ENCODE measurements around the gene USP3. TPM values are rescaled to one million over a fixed set of nuclear protein-coding genes. Genes with fewer than 3 reads are reported as not detected.
"Not testable (repeated sequence)": the region's sequence is repeated elsewhere in the genome, so short reads cannot be mapped to it uniquely, and the experiment has no call there.

Gene USP3
- total and polyA plus RNA-seq, 5 donors from 2014 or later: 49.5 to 223 (median 55.7) TPM

DNA sequence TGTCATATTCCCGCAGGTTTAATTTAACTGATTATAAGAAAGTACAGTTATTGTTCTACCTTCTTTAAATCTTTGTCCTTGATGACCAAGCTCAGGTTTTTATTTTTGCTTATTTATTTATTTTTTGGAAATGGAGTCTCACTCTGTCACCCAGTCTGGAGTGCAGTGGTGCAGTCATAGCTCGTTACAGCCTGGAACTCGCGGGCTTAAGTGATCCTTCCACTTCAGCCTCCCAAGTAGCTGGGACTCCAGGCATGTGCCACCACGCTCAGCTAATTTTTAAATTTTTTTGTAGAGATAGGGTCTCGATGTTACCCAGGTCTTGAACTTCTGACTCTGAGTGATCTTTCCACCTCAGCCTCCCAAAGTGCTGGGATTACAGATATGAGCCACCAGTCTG is 8.9 kb downstream of the USP3 start:
- Mint-ChIP-seq H3K9me3 (no peaks in the 10 kb centered on the region), H3K27ac (peak overlapping the region; percentile 25 to 76 (median 48)), H3K36me3 (no peaks in the 10 kb centered on the region), H3K4me3 (peak overlapping the region in 3 of 4 donors; percentile 4 to 39 (median 9)), H3K4me1 (peaks cover 44 to 94% (median 80%) of the 10 kb centered on the region in 4 donors), H3K27me3 (no peaks in the 10 kb centered on the region)
- Histone ChIP-seq H3K4me1 (ENCODE audit: control insufficient read depth, insufficient read depth, low read length, poor library complexity, severe bottlenecking) (peaks cover 95% of the 10 kb centered on the region), H3K27ac (ENCODE audit: insufficient read depth, low read length, poor library complexity, severe bottlenecking) (no peak overlapping the region), H3K9me3 (ENCODE audit: control insufficient read depth in 2 of 2, low read length in 2 of 2) (no peaks in the 10 kb centered on the region), H3K4me3 (ENCODE audit: low read depth, low read length) (peak overlapping the region; percentile 7), H3K36me3 (ENCODE audit: control insufficient read depth, insufficient read depth, low read length) (no peaks in the 10 kb centered on the region), H3K27me3 (ENCODE audit: control insufficient read depth, insufficient read depth, low read length) (no peaks in the 10 kb centered on the region)
- no peak for DNase-seq
- ATAC-seq (ENCODE audit: low read depth in 2 of 2): no peak

DNA sequence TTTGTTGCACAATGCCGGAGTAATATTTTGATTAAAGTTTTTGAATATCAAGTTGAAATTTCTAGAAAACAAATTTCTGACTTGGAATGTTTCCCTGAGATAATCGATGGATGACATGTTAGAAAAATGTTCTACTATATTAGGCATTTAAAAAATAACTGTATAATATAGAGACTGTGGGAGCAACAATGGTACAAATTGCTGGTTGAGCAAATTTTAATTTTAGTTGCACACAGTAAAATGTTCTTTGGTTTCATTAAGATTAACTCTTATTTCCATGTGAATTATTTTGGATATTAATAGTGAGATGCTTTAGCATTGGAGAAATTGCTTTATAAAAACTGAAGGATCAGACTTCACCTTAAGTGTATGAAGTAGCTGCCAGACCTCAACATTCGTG is 9.3 kb downstream of the USP3 start:
- H3K27me3 Mint-ChIP-seq: no peaks in the 10 kb centered on the region
- DNase-seq (no peak), ATAC-seq (ENCODE audit: low read depth in 2 of 2) (no peak)
- H3K36me3 Mint-ChIP-seq: no peaks in the 10 kb centered on the region
- no peak overlapping the region for H3K27ac ChIP-seq (ENCODE audit: insufficient read depth, low read length, poor library complexity, severe bottlenecking)
- no peaks in the 10 kb centered on the region for H3K27me3 ChIP-seq (ENCODE audit: control insufficient read depth, insufficient read depth, low read length)
- no peaks in the 10 kb centered on the region for H3K9me3 Mint-ChIP-seq
- peaks cover 95% of the 10 kb centered on the region for H3K4me1 ChIP-seq (ENCODE audit: control insufficient read depth, insufficient read depth, low read length, poor library complexity, severe bottlenecking)
- H3K4me1 Mint-ChIP-seq: peaks cover 44 to 94% (median 80%) of the 10 kb centered on the region in 4 donors
- H3K4me3 ChIP-seq (ENCODE audit: low read depth, low read length): peak overlapping the region; percentile 46
- no peaks in the 10 kb centered on the region for H3K9me3 ChIP-seq (ENCODE audit: control insufficient read depth in 2 of 2, low read length in 2 of 2)
- peak overlapping the region in 1 of 3 donors; percentile 76 for H3K27ac Mint-ChIP-seq
- H3K4me3 Mint-ChIP-seq: peak overlapping the region in 1 of 4 donors; percentile 16
- H3K36me3 ChIP-seq (ENCODE audit: control insufficient read depth, insufficient read depth, low read length): no peaks in the 10 kb centered on the region

DNA sequence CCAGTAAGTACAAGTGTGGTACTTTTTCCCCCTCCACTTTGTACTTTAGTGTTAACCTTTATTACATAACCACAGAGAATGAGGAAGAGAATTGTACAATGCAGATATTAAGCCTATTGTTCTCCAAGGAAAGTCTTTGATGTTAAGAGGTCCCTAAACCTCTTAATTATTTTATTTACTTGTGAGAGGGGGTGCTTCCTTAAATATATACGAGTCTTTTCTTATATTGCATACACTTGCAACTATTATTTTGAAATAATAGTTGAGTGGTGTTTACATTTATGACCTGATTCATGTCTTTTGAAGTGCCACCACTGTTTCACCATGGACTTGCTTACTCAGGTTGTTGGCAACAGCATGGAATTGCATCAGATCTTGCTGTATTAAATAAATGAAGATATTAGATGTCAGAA is 10.1 kb downstream of the USP3 start:
- peak overlapping the region; percentile 49 to 77 (median 56) for H3K4me3 Mint-ChIP-seq
- H3K36me3 Mint-ChIP-seq: no peaks in the 10 kb centered on the region
- no peak overlapping the region for H3K27ac ChIP-seq (ENCODE audit: insufficient read depth, low read length, poor library complexity, severe bottlenecking)
- no peaks in the 10 kb centered on the region for H3K27me3 Mint-ChIP-seq
- H3K4me3 ChIP-seq (ENCODE audit: low read depth, low read length): peak overlapping the region; percentile 46
- H3K4me1 ChIP-seq (ENCODE audit: control insufficient read depth, insufficient read depth, low read length, poor library complexity, severe bottlenecking): peaks cover 87% of the 10 kb centered on the region
- DNase-seq (no peak), ATAC-seq (ENCODE audit: low read depth in 2 of 2) (no peak)
- no peaks in the 10 kb centered on the region for H3K36me3 ChIP-seq (ENCODE audit: control insufficient read depth, insufficient read depth, low read length)
- peak overlapping the region in 2 of 3 donors; percentile 39 to 73 for H3K27ac Mint-ChIP-seq
- H3K27me3 ChIP-seq (ENCODE audit: control insufficient read depth, insufficient read depth, low read length): no peaks in the 10 kb centered on the region
- no peaks in the 10 kb centered on the region for H3K9me3 ChIP-seq (ENCODE audit: control insufficient read depth in 2 of 2, low read length in 2 of 2)
- peaks cover 51 to 94% (median 80%) of the 10 kb centered on the region in 4 donors for H3K4me1 Mint-ChIP-seq
- H3K9me3 Mint-ChIP-seq: no peaks in the 10 kb centered on the region

DNA sequence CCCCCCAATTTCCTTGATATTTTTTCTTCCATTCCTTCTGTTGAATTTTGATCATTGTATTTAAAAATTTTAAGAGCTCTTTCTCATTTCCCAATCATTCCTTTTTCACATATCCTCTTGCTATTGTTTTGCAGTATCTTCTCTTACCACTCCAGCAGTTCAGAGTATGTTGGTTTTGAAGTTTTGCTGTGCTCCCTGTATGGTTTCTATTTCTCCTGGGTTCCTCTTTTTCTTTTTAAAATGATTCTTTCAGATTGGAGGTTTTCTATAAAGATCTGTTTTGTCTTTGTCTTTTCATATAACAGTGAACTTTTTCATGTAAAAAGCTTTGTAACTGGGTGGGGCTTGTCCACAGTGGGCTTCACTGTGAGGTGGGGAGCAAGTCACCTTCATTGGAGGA is 12.8 kb downstream of the USP3 start:
- peak overlapping the region; percentile 49 for H3K4me3 ChIP-seq (ENCODE audit: low read depth, low read length)
- ATAC-seq (ENCODE audit: low read depth in 2 of 2) (no peak), DNase-seq (no peak)
- peaks cover 68% of the 10 kb centered on the region for H3K4me1 ChIP-seq (ENCODE audit: control insufficient read depth, insufficient read depth, low read length, poor library complexity, severe bottlenecking)
- no peaks in the 10 kb centered on the region for H3K36me3 ChIP-seq (ENCODE audit: control insufficient read depth, insufficient read depth, low read length)
- no peaks in the 10 kb centered on the region for H3K27me3 ChIP-seq (ENCODE audit: control insufficient read depth, insufficient read depth, low read length)
- peak overlapping the region; percentile 24 to 51 (median 38) for H3K4me3 Mint-ChIP-seq
- H3K9me3 ChIP-seq (ENCODE audit: control insufficient read depth in 2 of 2, low read length in 2 of 2): no peaks in the 10 kb centered on the region
- H3K27me3 Mint-ChIP-seq: no peaks in the 10 kb centered on the region
- peak overlapping the region; percentile 21 to 83 (median 42) for H3K27ac Mint-ChIP-seq
- peak overlapping the region; percentile 34 for H3K27ac ChIP-seq (ENCODE audit: insufficient read depth, low read length, poor library complexity, severe bottlenecking)
- H3K9me3 Mint-ChIP-seq: no peaks in the 10 kb centered on the region
- peaks cover 47 to 97% (median 78%) of the 10 kb centered on the region in 4 donors for H3K4me1 Mint-ChIP-seq
- H3K36me3 Mint-ChIP-seq: no peaks in the 10 kb centered on the region

DNA sequence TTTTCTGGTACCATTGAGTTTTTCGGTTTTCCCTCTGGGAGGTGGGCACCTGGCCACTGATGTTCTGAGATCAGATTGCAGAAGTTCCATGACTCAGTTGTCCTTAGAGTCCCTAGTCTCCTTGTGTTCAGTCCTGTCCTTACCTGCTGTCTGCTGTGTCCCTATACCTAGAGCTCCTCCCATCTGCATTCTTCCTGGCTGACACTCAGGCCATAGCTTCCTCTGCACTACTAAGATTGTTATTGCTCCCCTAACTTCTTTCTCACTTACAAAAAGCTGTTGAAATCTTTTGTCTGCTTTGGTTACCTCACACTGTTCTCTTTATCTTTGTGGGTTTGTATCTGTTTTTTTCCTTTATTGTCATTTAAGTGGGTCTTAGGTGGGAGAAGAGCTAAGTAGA is 13.2 kb downstream of the USP3 start:
- H3K9me3 Mint-ChIP-seq: no peaks in the 10 kb centered on the region
- Histone ChIP-seq H3K36me3 (ENCODE audit: control insufficient read depth, insufficient read depth, low read length) (no peaks in the 10 kb centered on the region), H3K27ac (ENCODE audit: insufficient read depth, low read length, poor library complexity, severe bottlenecking) (peak overlapping the region; percentile 34), H3K4me3 (ENCODE audit: low read depth, low read length) (peak overlapping the region; percentile 49), H3K9me3 (ENCODE audit: control insufficient read depth in 2 of 2, low read length in 2 of 2) (no peaks in the 10 kb centered on the region), H3K27me3 (ENCODE audit: control insufficient read depth, insufficient read depth, low read length) (no peaks in the 10 kb centered on the region), H3K4me1 (ENCODE audit: control insufficient read depth, insufficient read depth, low read length, poor library complexity, severe bottlenecking) (peaks cover 64% of the 10 kb centered on the region)
- no peaks in the 10 kb centered on the region for H3K27me3 Mint-ChIP-seq
- H3K36me3 Mint-ChIP-seq: no peaks in the 10 kb centered on the region
- DNase-seq: peak in 1 of 3 donors; percentile 17
- H3K4me1 Mint-ChIP-seq: peaks cover 51 to 97% (median 78%) of the 10 kb centered on the region in 4 donors
- ATAC-seq (ENCODE audit: low read depth in 2 of 2): peak in 1 of 2 donors; percentile 48
- H3K4me3 Mint-ChIP-seq: peak overlapping the region; percentile 24 to 51 (median 38)
- peak overlapping the region; percentile 21 to 83 (median 42) for H3K27ac Mint-ChIP-seq

DNA sequence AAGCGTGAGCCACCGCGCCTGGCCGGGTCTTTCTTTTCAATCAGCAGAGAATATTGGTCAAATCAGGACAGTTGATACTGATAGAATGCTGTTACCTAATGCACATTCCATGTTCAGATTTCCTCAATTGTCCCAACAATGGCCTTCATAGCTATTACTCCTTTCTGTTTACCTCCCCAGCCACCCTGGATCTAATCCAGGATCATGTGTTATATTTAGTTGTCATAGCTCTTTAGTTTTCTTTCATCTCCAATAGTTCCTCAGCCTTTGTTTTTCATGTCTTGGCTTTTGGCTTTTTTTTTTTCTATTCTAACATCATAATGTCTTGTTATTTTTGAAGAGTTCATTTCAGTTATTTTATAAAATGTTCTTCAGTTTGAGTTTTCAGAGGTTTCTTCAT is 14.6 kb downstream of the USP3 start:
- H3K4me3 ChIP-seq (ENCODE audit: low read depth, low read length): no peak overlapping the region
- H3K36me3 Mint-ChIP-seq: no peaks in the 10 kb centered on the region
- no peaks in the 10 kb centered on the region for H3K9me3 Mint-ChIP-seq
- peak overlapping the region in 2 of 4 donors; percentile 18 to 22 for H3K4me3 Mint-ChIP-seq
- ATAC-seq (ENCODE audit: low read depth in 2 of 2) (no peak), DNase-seq (no peak)
- peaks cover 66 to 98% (median 83%) of the 10 kb centered on the region in 4 donors for H3K4me1 Mint-ChIP-seq
- H3K27me3 ChIP-seq (ENCODE audit: control insufficient read depth, insufficient read depth, low read length): no peaks in the 10 kb centered on the region
- H3K4me1 ChIP-seq (ENCODE audit: control insufficient read depth, insufficient read depth, low read length, poor library complexity, severe bottlenecking): peaks cover 66% of the 10 kb centered on the region
- no peaks in the 10 kb centered on the region for H3K27me3 Mint-ChIP-seq
- H3K36me3 ChIP-seq (ENCODE audit: control insufficient read depth, insufficient read depth, low read length): no peaks in the 10 kb centered on the region
- no peaks in the 10 kb centered on the region for H3K9me3 ChIP-seq (ENCODE audit: control insufficient read depth in 2 of 2, low read length in 2 of 2)
- no peak overlapping the region for H3K27ac ChIP-seq (ENCODE audit: insufficient read depth, low read length, poor library complexity, severe bottlenecking)
- peak overlapping the region in 2 of 3 donors; percentile 33 to 61 for H3K27ac Mint-ChIP-seq

DNA sequence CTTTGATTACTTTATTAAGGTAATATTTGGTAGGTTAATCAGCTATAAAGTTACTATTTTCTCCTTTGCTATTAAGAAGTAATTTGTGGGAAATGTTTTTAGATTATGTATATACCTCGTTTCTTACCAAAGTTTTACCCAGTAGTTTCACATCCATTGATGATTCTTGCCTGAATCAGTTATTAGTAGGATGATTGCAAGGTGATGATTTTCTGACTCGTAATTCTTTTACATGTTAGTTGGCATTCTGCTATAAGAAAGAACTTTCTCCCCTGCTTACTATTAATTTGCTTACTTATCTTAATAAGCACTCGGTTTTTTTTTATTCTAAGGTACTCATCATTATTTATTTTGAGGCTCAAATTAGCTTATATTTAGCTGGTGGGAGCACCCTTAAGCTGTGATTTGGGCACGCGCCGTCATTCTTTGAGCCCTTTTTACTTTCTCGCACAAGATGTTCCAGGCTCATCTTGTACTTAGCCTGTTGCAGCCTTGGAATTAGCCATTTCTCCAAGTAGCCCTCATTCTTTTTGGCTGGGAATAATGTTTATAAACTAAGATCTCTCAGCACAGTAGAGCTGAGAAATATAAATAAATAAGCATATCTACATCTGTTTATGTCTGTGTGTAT is 15.3 kb downstream of the USP3 start:
- Histone ChIP-seq H3K27ac (ENCODE audit: insufficient read depth, low read length, poor library complexity, severe bottlenecking) (no peak overlapping the region), H3K9me3 (ENCODE audit: control insufficient read depth in 2 of 2, low read length in 2 of 2) (no peaks in the 10 kb centered on the region), H3K4me1 (ENCODE audit: control insufficient read depth, insufficient read depth, low read length, poor library complexity, severe bottlenecking) (peaks cover 66% of the 10 kb centered on the region), H3K36me3 (ENCODE audit: control insufficient read depth, insufficient read depth, low read length) (no peaks in the 10 kb centered on the region), H3K4me3 (ENCODE audit: low read depth, low read length) (peak overlapping the region; percentile 2), H3K27me3 (ENCODE audit: control insufficient read depth, insufficient read depth, low read length) (no peaks in the 10 kb centered on the region)
- ATAC-seq (ENCODE audit: low read depth in 2 of 2): no peak
- Mint-ChIP-seq H3K4me3 (peak overlapping the region in 2 of 4 donors; percentile 13 to 18), H3K27ac (peak overlapping the region in 1 of 3 donors; percentile 10), H3K9me3 (no peaks in the 10 kb centered on the region), H3K27me3 (no peaks in the 10 kb centered on the region), H3K36me3 (no peaks in the 10 kb centered on the region), H3K4me1 (peaks cover 65 to 98% (median 84%) of the 10 kb centered on the region in 4 donors)
- DNase-seq: no peak

DNA sequence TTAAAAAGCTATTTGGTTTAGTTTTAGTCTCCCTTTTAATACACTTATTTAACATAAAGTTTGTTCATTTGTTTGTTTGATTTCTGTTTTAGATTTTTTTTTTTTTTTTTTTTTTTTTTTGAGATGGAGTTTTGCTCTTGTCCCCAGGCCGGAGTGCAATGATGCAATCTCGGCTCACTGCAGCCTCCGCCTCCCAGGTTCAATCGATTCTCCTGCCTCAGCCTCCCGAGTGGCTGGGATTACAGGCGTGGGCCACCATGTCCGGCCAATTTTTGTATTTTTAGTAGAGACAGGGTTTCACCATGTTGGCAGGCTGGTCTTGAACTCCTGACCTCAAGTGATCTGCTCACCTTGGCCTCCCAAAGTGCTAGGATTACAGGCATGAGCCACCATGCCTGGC is 16.1 kb downstream of the USP3 start:
- not testable (repeated sequence) for H3K36me3 Mint-ChIP-seq; H3K4me3 Mint-ChIP-seq; H3K9me3 Mint-ChIP-seq; H3K27me3 Mint-ChIP-seq; H3K36me3 ChIP-seq (ENCODE audit: control insufficient read depth, insufficient read depth, low read length); H3K9me3 ChIP-seq (ENCODE audit: control insufficient read depth in 2 of 2, low read length in 2 of 2); H3K27ac ChIP-seq (ENCODE audit: insufficient read depth, low read length, poor library complexity, severe bottlenecking); ATAC-seq (ENCODE audit: low read depth in 2 of 2); H3K27ac Mint-ChIP-seq; DNase-seq; H3K27me3 ChIP-seq (ENCODE audit: control insufficient read depth, insufficient read depth, low read length)
- Histone ChIP-seq H3K4me1 (ENCODE audit: control insufficient read depth, insufficient read depth, low read length, poor library complexity, severe bottlenecking) (peaks cover 64% of the 10 kb centered on the region), H3K4me3 (ENCODE audit: low read depth, low read length) (peak overlapping the region; percentile 2)
- H3K4me1 Mint-ChIP-seq: peaks cover 69 to 98% (median 85%) of the 10 kb centered on the region in 4 donors
